HCT116 (cell line): ENCODE results near the gene CYB5RL. TPM values are rescaled to one million over a fixed set of nuclear protein-coding genes. Genes with fewer than 3 reads are reported as not detected.

Experiments
- ATAC-seq: fragments of 200-7000 bp; cut with Tn5 transposase; 2 replicates; pipeline ENCODE4 v1.9.1; 2020; ENCODE audit warnings: mild to moderate bottlenecking, moderate library complexity
- BruUV-seq: library from RNA; stranded (reverse); fragments of 400-500 nt; replicated peaks from 2 replicates; lab custom pipeline; 2021; lab: Mats Ljungman, UMichigan
- CTCF ChIA-PET: fragments of 300-600 bp; sonication (Branson Sonifier 250); formaldehyde crosslinking; loops from one replicate; lab custom pipeline; 2021; ENCODE audit warnings: antibody characterized with exemption; lab: Charles Lee
- POLR2A ChIA-PET: fragments of 300-600, 350-600 bp; sonication (Branson Sonifier 250); formaldehyde crosslinking; loops from one replicate; lab custom pipeline; 2021; ENCODE audit warnings: antibody characterized with exemption; lab: Charles Lee
- RAD21 ChIA-PET, 2 experiments: fragments of 300-600 bp; sonication (Branson Sonifier 250); formaldehyde crosslinking; loops; one replicate each; lab custom pipeline; 2023; ENCODE audit warnings: low total read pairs in 2 of 2; ENCODE audit not compliant: uncharacterized antibody in 2 of 2, unreplicated experiment in 2 of 2, low non-redundant PET in 1 of 2; lab: Charles Lee
- DNase-seq: peaks from one replicate; pipeline ENCODE4 v3.0.0-alpha.2; 2010; ENCODE audit warnings: low read depth, low spot score
- H2AFZ ChIP-seq: fragments of 200-600 bp; shearing (Covaris generic), sonication (generic); 2 replicates; pipeline ENCODE4 v1.6.1; 2017; ENCODE audit warnings: low read depth, mixed run types, mixed read lengths, antibody characterized with exemption, low read length; ENCODE audit not compliant: poor library complexity, severe bottlenecking
- H3K27ac ChIP-seq: 2 replicates; pipeline ENCODE4 v1.5.1; 2012; ENCODE audit warnings: low read depth, low read length
- H3K27me3 ChIP-seq: fragments of 200-600 bp; sonication (generic); 2 replicates; pipeline ENCODE4 v1.6.1; 2016; ENCODE audit warnings: mixed run types, low read length, mixed read lengths; ENCODE audit not compliant: insufficient read depth
- H3K36me3 ChIP-seq, 2 experiments: fragments of 200-500 bp in 1 of 2; fragments of 200-600 bp in 1 of 2; sonication (Bioruptor generic) in 1 of 2; sonication (generic) in 1 of 2; 2 replicates each; pipeline versions ENCODE4 v1.5.1 to v1.6.1; 2014 to 2016; ENCODE audit warnings: low read length in 2 of 2, inconsistent platforms in 1 of 2, mixed read lengths in 1 of 2, mixed run types in 1 of 2; ENCODE audit not compliant: insufficient read depth in 2 of 2, control insufficient read depth in 1 of 2
- H3K4me1 ChIP-seq, 2 experiments: fragments of 200-600 bp in 1 of 2; sonication (generic) in 1 of 2; 2 replicates each; pipeline versions ENCODE4 v1.5.1 to v1.6.1; 2012 to 2017; ENCODE audit warnings: low read length in 2 of 2, inconsistent platforms in 1 of 2, mild to moderate bottlenecking in 1 of 2, mixed read lengths in 1 of 2, mixed run types in 1 of 2, moderate library complexity in 1 of 2; ENCODE audit not compliant: insufficient read depth in 2 of 2, control insufficient read depth in 1 of 2
- H3K4me2 ChIP-seq: fragments of 200-600 bp; sonication (generic); 2 replicates; pipeline ENCODE4 v1.6.1; 2017; ENCODE audit warnings: mixed run types, low read length, mixed read lengths
- H3K4me3 ChIP-seq, 2 experiments: fragments of 200-600 bp in 1 of 2; sonication (generic) in 1 of 2; replicated peaks in 1 of 2; 2 replicates each; pipeline ENCODE4 v1.5.1; 2011 to 2016; ENCODE audit warnings: low read length in 2 of 2, control low read depth in 1 of 2, low read depth in 1 of 2, mild to moderate bottlenecking in 1 of 2, mixed read lengths in 1 of 2, mixed run types in 1 of 2
- H3K79me2 ChIP-seq: fragments of 200-600 bp; sonication (generic); 2 replicates; pipeline ENCODE4 v1.6.1; 2017; ENCODE audit warnings: mild to moderate bottlenecking, mixed run types, low read length, moderate library complexity, mixed read lengths; ENCODE audit not compliant: insufficient read depth
- H3K9ac ChIP-seq: fragments of 200-600 bp; sonication (generic); 2 replicates; pipeline ENCODE4 v1.6.1; 2016; ENCODE audit warnings: low read length, mixed read lengths
- H3K9me2 ChIP-seq: fragments of 200-600 bp; sonication (generic), shearing (Covaris generic); 2 replicates; pipeline ENCODE4 v1.6.1; 2017; ENCODE audit warnings: mixed run types, mild to moderate bottlenecking, moderate library complexity; ENCODE audit not compliant: insufficient read depth
- H3K9me3 ChIP-seq, 2 experiments: fragments of 200-500 bp in 1 of 2; fragments of 200-600 bp in 1 of 2; sonication (Bioruptor generic) in 1 of 2; sonication (generic) in 1 of 2; 2 replicates each; pipeline ENCODE4 v1.6.1; 2014 to 2017; ENCODE audit warnings: low read length in 2 of 2, mixed read lengths in 2 of 2, inconsistent platforms in 1 of 2, low read depth in 1 of 2, mild to moderate bottlenecking in 1 of 2, mixed run types in 1 of 2, moderate library complexity in 1 of 2; ENCODE audit not compliant: control insufficient read depth in 1 of 2, insufficient read depth in 1 of 2
- H4K20me1 ChIP-seq: fragments of 200-600 bp; sonication (generic), shearing (Covaris generic); 2 replicates; pipeline ENCODE4 v1.6.1; 2017; ENCODE audit warnings: mixed run types, mild to moderate bottlenecking, moderate library complexity; ENCODE audit not compliant: insufficient read depth
- CBX3 ChIP-seq: IDR thresholded peaks from 2 replicates; pipeline ENCODE4 v1.6.1; 2012; ENCODE audit warnings: low read depth
- CEBPB ChIP-seq: IDR thresholded peaks from 2 replicates; pipeline ENCODE4 v1.6.1; 2012; ENCODE audit warnings: low read depth
- ELF1 ChIP-seq: IDR thresholded peaks from 2 replicates; pipeline ENCODE4 v1.6.1; 2012; ENCODE audit warnings: low read depth, borderline replicate concordance
- EZH2 ChIP-seq: fragments of 200-600 bp; sonication (generic); IDR thresholded peaks from 2 replicates; pipeline ENCODE4 v1.6.1; 2017; ENCODE audit warnings: antibody characterized with exemption, mixed run types
- EZH2phosphoT487 ChIP-seq: fragments of 200-600 bp; IDR thresholded peaks from 2 replicates; pipeline ENCODE4 v1.6.1; 2018; ENCODE audit warnings: antibody characterized with exemption, borderline replicate concordance
- FOSL1 ChIP-seq: IDR thresholded peaks from 2 replicates; pipeline ENCODE4 v1.6.1; 2012; ENCODE audit warnings: low read depth
- JUND ChIP-seq: IDR thresholded peaks from 2 replicates; pipeline ENCODE4 v1.6.1; 2012
- POLR2A ChIP-seq: IDR thresholded peaks from 2 replicates; pipeline ENCODE4 v1.7.0; 2011; ENCODE audit warnings: borderline replicate concordance; ENCODE audit not compliant: insufficient read depth, insufficient read length; ENCODE audit errors: extremely low read depth
- POLR2AphosphoS5 ChIP-seq: IDR thresholded peaks from 2 replicates; pipeline ENCODE4 v1.6.1; 2011; ENCODE audit warnings: mild to moderate bottlenecking, low read depth, low read length, moderate library complexity
- SIN3A ChIP-seq: IDR thresholded peaks from 2 replicates; pipeline ENCODE4 v1.6.1; 2012; ENCODE audit warnings: low read depth
- SP1 ChIP-seq: IDR thresholded peaks from 2 replicates; pipeline ENCODE4 v1.6.1; 2012; ENCODE audit warnings: low read depth
- SRF ChIP-seq: IDR thresholded peaks from 2 replicates; pipeline ENCODE4 v1.6.1; 2012; ENCODE audit warnings: low read depth
- YY1 ChIP-seq: IDR thresholded peaks from 2 replicates; pipeline ENCODE4 v1.6.1; 2011; ENCODE audit warnings: low read length, low read depth, moderate library complexity, mild to moderate bottlenecking; ENCODE audit not compliant: insufficient replicate concordance; ENCODE audit errors: extremely low read depth
- ZFX ChIP-seq: fragments of 450-650 bp; IDR thresholded peaks from 2 replicates; pipeline ENCODE4 v1.6.1; 2017
- ZNF274 ChIP-seq: fragments of 200-500 bp; sonication (Bioruptor generic); IDR thresholded peaks from 2 replicates; pipeline ENCODE4 v1.6.1; 2014; ENCODE audit warnings: mild to moderate bottlenecking, low read depth, low read length, inconsistent platforms
- intact Hi-C: fragments of 100-400 bp; cut with micrococcal nuclease; formaldehyde crosslinking; loops from 2 replicates; pipeline ENCODE4 v1.10.0; 2022
- total RNA-seq: library from RNA; stranded (reverse); gene quantifications from one replicate; pipeline ENCODE4 v1.2.1, GENCODE V29; 2021; ENCODE audit not compliant: unreplicated experiment
- TF ChIP-seq, protein P1 (sequence below): IDR thresholded peaks from 2 replicates; pipeline ENCODE4 v1.6.1; 2011; ENCODE audit warnings: mild to moderate bottlenecking, low read length, moderate library complexity; ENCODE audit not compliant: insufficient replicate concordance; ENCODE audit errors: extremely low read depth
- TF ChIP-seq, protein P2 (sequence below): IDR thresholded peaks from 2 replicates; pipeline ENCODE4 v1.6.1; 2012
- TF ChIP-seq, protein P3 (sequence below), 3 experiments: fragments of 200-600 bp in 1 of 3; sonication (generic) in 1 of 3; IDR thresholded peaks in 2 of 3; conservative IDR thresholded peaks in 1 of 3; 2 replicates each; pipeline ENCODE4 v1.5.1; 2012 to 2017; ENCODE audit warnings: low read depth in 2 of 3, low read length in 2 of 3, antibody characterized with exemption in 1 of 3, borderline replicate concordance in 1 of 3, control low read depth in 1 of 3, mild to moderate bottlenecking in 1 of 3, mixed read lengths in 1 of 3, mixed run types in 1 of 3, moderate library complexity in 1 of 3; ENCODE audit not compliant: insufficient read depth in 1 of 3
- TF ChIP-seq, protein P4 (sequence below): IDR thresholded peaks from 2 replicates; pipeline ENCODE4 v1.6.1; 2012
- TF ChIP-seq, protein P5 (sequence below): IDR thresholded peaks from 2 replicates; pipeline ENCODE4 v1.6.1; 2012; ENCODE audit warnings: low read depth

The CYB5RL gene
- total RNA-seq, 1 experiment from 2014 or later = 11.7 TPM

DNA sequence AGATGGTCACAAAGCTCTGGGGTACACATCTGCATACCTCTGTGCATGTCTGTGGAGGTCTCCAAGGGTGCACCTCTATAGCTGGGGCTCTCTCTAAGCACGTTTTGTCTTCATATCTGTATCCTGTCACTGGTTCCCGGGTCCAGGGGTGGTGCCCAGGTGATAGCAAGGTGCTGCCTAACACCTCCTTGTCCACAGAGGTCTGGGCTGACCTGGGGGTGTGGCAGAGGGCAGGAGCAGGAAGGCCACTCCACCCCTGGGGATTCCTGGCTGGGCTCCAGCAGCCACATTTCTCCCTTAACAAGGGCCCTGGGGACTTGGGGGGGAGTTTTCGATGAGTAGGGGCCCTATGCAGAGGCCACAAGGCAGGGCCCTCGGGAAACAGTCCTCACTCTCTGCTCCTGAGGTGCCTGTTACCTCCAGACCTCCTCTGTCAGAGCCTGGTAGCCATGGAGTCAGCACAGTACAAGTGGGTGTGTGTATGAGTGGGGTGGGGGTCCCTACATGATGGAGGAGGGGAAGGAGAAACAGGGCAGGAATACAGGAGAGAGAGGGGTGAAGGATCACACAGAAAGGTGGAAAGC is 40.0 kb downstream of the CYB5RL start:
- intact Hi-C loops = no loop called here
- DNase-seq (no peak), ATAC-seq (no peak)
- Histone ChIP-seq H4K20me1 (no peaks in the 10 kb centered on the region), H3K9me3 (no peaks in the 10 kb centered on the region), H3K9me2 (no peaks in the 10 kb centered on the region), H3K27ac (no peak overlapping the region), H3K27me3 (no peaks in the 10 kb centered on the region), H3K4me3 (no peak overlapping the region), H3K4me2 (no peak overlapping the region), H3K9ac (no peak overlapping the region), H3K36me3 (no peaks in the 10 kb centered on the region), H3K4me1 (peaks cover 22 to 36% of the 10 kb centered on the region in 2 experiments), H2AFZ (no peak overlapping the region), H3K79me2 (no peaks in the 10 kb centered on the region)
- no TSS peak for BruUV-seq
- POLR2A ChIA-PET = no interaction called here
- RAD21 ChIA-PET = no interaction called here
- CTCF ChIA-PET = no interaction called here
- TF ChIP-seq, protein P1, sequence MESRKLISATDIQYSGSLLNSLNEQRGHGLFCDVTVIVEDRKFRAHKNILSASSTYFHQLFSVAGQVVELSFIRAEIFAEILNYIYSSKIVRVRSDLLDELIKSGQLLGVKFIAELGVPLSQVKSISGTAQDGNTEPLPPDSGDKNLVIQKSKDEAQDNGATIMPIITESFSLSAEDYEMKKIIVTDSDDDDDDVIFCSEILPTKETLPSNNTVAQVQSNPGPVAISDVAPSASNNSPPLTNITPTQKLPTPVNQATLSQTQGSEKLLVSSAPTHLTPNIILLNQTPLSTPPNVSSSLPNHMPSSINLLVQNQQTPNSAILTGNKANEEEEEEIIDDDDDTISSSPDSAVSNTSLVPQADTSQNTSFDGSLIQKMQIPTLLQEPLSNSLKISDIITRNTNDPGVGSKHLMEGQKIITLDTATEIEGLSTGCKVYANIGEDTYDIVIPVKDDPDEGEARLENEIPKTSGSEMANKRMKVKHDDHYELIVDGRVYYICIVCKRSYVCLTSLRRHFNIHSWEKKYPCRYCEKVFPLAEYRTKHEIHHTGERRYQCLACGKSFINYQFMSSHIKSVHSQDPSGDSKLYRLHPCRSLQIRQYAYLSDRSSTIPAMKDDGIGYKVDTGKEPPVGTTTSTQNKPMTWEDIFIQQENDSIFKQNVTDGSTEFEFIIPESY = no peak
- no peak for TF ChIP-seq YY1
- no peak for TF ChIP-seq POLR2A
- TF ChIP-seq CBX3 = no peak
- TF ChIP-seq FOSL1 = no peak
- TF ChIP-seq EZH2 = no peak
- no peak for TF ChIP-seq POLR2AphosphoS5
- no peak for TF ChIP-seq ELF1
- TF ChIP-seq, protein P2, sequence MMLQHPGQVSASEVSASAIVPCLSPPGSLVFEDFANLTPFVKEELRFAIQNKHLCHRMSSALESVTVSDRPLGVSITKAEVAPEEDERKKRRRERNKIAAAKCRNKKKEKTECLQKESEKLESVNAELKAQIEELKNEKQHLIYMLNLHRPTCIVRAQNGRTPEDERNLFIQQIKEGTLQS = no peak
- no peak for TF ChIP-seq SRF
- no peak for TF ChIP-seq ZNF274
- TF ChIP-seq ZFX = no peak
- no peak for TF ChIP-seq SP1
- no peak for TF ChIP-seq SIN3A
- TF ChIP-seq, protein P3, sequence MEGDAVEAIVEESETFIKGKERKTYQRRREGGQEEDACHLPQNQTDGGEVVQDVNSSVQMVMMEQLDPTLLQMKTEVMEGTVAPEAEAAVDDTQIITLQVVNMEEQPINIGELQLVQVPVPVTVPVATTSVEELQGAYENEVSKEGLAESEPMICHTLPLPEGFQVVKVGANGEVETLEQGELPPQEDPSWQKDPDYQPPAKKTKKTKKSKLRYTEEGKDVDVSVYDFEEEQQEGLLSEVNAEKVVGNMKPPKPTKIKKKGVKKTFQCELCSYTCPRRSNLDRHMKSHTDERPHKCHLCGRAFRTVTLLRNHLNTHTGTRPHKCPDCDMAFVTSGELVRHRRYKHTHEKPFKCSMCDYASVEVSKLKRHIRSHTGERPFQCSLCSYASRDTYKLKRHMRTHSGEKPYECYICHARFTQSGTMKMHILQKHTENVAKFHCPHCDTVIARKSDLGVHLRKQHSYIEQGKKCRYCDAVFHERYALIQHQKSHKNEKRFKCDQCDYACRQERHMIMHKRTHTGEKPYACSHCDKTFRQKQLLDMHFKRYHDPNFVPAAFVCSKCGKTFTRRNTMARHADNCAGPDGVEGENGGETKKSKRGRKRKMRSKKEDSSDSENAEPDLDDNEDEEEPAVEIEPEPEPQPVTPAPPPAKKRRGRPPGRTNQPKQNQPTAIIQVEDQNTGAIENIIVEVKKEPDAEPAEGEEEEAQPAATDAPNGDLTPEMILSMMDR (IDR thresholded peaks at IDR 0.05 in 2 of 3, conservative IDR thresholded peaks at IDR 0.05 in 1 of 3; ENCODE audit: borderline replicate concordance in 1 of 3, insufficient read depth in 1 of 3, low read depth in 2 of 3, low read length in 2 of 3) = no peak
- TF ChIP-seq, protein P4, sequence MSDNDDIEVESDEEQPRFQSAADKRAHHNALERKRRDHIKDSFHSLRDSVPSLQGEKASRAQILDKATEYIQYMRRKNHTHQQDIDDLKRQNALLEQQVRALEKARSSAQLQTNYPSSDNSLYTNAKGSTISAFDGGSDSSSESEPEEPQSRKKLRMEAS = no peak
- no peak for TF ChIP-seq JUND
- TF ChIP-seq EZH2phosphoT487 = no peak
- TF ChIP-seq CEBPB = no peak
- TF ChIP-seq, protein P5, sequence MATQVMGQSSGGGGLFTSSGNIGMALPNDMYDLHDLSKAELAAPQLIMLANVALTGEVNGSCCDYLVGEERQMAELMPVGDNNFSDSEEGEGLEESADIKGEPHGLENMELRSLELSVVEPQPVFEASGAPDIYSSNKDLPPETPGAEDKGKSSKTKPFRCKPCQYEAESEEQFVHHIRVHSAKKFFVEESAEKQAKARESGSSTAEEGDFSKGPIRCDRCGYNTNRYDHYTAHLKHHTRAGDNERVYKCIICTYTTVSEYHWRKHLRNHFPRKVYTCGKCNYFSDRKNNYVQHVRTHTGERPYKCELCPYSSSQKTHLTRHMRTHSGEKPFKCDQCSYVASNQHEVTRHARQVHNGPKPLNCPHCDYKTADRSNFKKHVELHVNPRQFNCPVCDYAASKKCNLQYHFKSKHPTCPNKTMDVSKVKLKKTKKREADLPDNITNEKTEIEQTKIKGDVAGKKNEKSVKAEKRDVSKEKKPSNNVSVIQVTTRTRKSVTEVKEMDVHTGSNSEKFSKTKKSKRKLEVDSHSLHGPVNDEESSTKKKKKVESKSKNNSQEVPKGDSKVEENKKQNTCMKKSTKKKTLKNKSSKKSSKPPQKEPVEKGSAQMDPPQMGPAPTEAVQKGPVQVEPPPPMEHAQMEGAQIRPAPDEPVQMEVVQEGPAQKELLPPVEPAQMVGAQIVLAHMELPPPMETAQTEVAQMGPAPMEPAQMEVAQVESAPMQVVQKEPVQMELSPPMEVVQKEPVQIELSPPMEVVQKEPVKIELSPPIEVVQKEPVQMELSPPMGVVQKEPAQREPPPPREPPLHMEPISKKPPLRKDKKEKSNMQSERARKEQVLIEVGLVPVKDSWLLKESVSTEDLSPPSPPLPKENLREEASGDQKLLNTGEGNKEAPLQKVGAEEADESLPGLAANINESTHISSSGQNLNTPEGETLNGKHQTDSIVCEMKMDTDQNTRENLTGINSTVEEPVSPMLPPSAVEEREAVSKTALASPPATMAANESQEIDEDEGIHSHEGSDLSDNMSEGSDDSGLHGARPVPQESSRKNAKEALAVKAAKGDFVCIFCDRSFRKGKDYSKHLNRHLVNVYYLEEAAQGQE = no peak
